ENCODE data around the gene MKRN2OS. TPM values are rescaled to one million over a fixed set of nuclear protein-coding genes. Genes with fewer than 3 reads are reported as not detected.

MKRN2OS gene
- total RNA-seq, 1 experiment from 2014 or later: not detected

- Mint-ChIP-seq H3K4me1 (no peaks in the 10 kb centered on the region), H3K36me3 (peaks cover 10% of the 10 kb centered on the region), H3K9me3 (no peaks in the 10 kb centered on the region), H3K27ac (no peak overlapping the region), H3K27me3 (ENCODE audit: low read depth) (no peaks in the 10 kb centered on the region), H3K4me3 (no peak overlapping the region)
- DNase-seq (ENCODE audit: low spot score): no peak
- CTCF ChIA-PET: interaction anchor here (0.7 to 1.0 kb wide), 2 partner anchors 29 to 298 kb away, joined by 3 read pairs; no protein-coding TSS in a partner anchor
- no peak for ATAC-seq
- POLR2A ChIA-PET: no interaction called here
- no peak for TF ChIP-seq ATF3 (CRISPR knock-in tag; conservative IDR thresholded peaks at IDR 0.05)
- TF ChIP-seq FOXP1 (CRISPR knock-in tag; IDR thresholded peaks at IDR 0.05; ENCODE audit: borderline replicate concordance): no peak
- no peak for TF ChIP-seq ZSCAN18 (CRISPR knock-in tag; IDR thresholded peaks at IDR 0.05)
- TF ChIP-seq TEAD1 (CRISPR knock-in tag; IDR thresholded peaks at IDR 0.05): no peak
- TF ChIP-seq MLX (CRISPR knock-in tag; IDR thresholded peaks at IDR 0.05): no peak
- TF ChIP-seq ZNF263 (CRISPR knock-in tag; IDR thresholded peaks at IDR 0.05; ENCODE audit: low read depth): no peak
- no peak for TF ChIP-seq CTCF (IDR thresholded peaks at IDR 0.05)
- no peak for TF ChIP-seq MAX (CRISPR knock-in tag; IDR thresholded peaks at IDR 0.05)
- TF ChIP-seq ATF2 (CRISPR knock-in tag; IDR thresholded peaks at IDR 0.05; ENCODE audit: borderline replicate concordance, low read depth): no peak
- no peak for TF ChIP-seq ERG (CRISPR knock-in tag; IDR thresholded peaks at IDR 0.05)
- no peak for TF ChIP-seq MYBL2 (CRISPR knock-in tag; IDR thresholded peaks at IDR 0.05)
- TF ChIP-seq CBFB (CRISPR knock-in tag; IDR thresholded peaks at IDR 0.05; ENCODE audit: low read depth): no peak
- TF ChIP-seq ZNF671 (CRISPR knock-in tag; IDR thresholded peaks at IDR 0.05): no peak
- no peak for TF ChIP-seq NFYB (CRISPR knock-in tag; conservative IDR thresholded peaks at IDR 0.05; ENCODE audit: low read depth)
Observed at GRCh38 chr3:12512534-12513118, 32.7 kb downstream of the MKRN2OS start.

GRCh38 chr3:12509466-12509865, 35.8 kb downstream of the MKRN2OS start:
- H3K27ac Mint-ChIP-seq: no peak overlapping the region
- ChIA-PET CTCF (no interaction called here), POLR2A (no interaction called here)
- no peak for ATAC-seq
- no peak overlapping the region for H3K4me3 Mint-ChIP-seq
- H3K9me3 Mint-ChIP-seq: no peaks in the 10 kb centered on the region
- no peaks in the 10 kb centered on the region for H3K27me3 Mint-ChIP-seq (ENCODE audit: low read depth)
- TF ChIP-seq SMAD4 (CRISPR knock-in tag; IDR thresholded peaks at IDR 0.05) (no peak), NFE2L1 (CRISPR knock-in tag; IDR thresholded peaks at IDR 0.05) (no peak)
- H3K36me3 Mint-ChIP-seq: peaks cover 16% of the 10 kb centered on the region
- H3K4me1 Mint-ChIP-seq: no peaks in the 10 kb centered on the region
- DNase-seq (ENCODE audit: low spot score): no peak

Data from WTC11 (cell line).